Measurements from ENCODE around the gene RNF181. TPM values are rescaled to one million over a fixed set of nuclear protein-coding genes. Genes with fewer than 3 reads are reported as not detected.

RNF181 gene
- total and polyA plus RNA-seq, 2 of the 13 experiments (the other 11 are each of a cell fraction or from before 2014, with no cell fraction given), result 224 to 578 TPM

- TF ChIP-seq ZXDC (CRISPR knock-in tag; IDR thresholded peaks at IDR 0.05) (0 out of 2 replicates have a peak, but pooled peaks have one; percentile 31), CEBPZ (IDR thresholded peaks at IDR 0.05; ENCODE audit: low read length) (no peak), HNRNPLL (IDR thresholded peaks at IDR 0.05; ENCODE audit: low read depth, low read length, poor library complexity, severe bottlenecking) (peak; percentile 38), ZBTB4 (CRISPR knock-in tag; IDR thresholded peaks at IDR 0.05; ENCODE audit: borderline replicate concordance) (peak; percentile 70; the same call in 1 of the 2 replicates), DZIP1 (CRISPR knock-in tag; IDR thresholded peaks at IDR 0.05) (no peak), POLR2G (IDR thresholded peaks at IDR 0.05; ENCODE audit: low read depth, low read length) (peak; percentile 45; the same call in 1 of the 2 replicates), ZFX (CRISPR knock-in tag; IDR thresholded peaks at IDR 0.05; ENCODE audit: low read depth) (peak; percentile 44; the same call in 1 of the 2 replicates)
Observed at GRCh38 chr2:85599468-85600234, 4.1 kb downstream of the RNF181 start (continued).
